Measurements from ENCODE around the gene CRADD. TPM values are rescaled to one million over a fixed set of nuclear protein-coding genes. Genes with fewer than 3 reads are reported as not detected.

CRADD gene
- total and polyA plus RNA-seq, 2 donors, result 13.9 to 17.1 TPM

DNA sequence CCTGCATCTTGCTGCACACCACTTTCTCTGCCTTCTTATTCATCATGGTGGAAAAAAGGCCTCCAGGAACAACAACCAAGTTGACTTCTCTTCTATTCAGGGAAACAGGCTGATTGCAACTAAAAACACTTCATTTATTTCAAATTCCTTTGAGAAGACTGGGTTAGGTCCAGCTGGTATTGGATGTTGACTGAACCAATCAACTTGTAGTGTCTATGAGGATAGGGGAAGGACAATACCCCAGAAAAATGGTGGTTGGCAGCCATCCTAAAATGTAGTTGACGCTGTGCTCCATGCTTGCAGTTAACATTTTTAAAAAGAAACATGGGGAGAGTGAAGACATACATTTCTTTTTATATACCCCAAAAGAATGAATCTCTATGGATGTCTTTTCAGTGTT lies 34.4 kb upstream of the CRADD start:
- H3K36me3 ChIP-seq (ENCODE audit: control insufficient read depth in 2 of 2, insufficient read depth in 2 of 2, low read length in 1 of 2), result no peaks in the 10 kb centered on the region
- no peaks in the 10 kb centered on the region for H3K9me3 ChIP-seq (ENCODE audit: control insufficient read depth in 2 of 2, insufficient read depth in 1 of 2, low read length in 1 of 2)
- H3K4me3 ChIP-seq (ENCODE audit: low read length in 2 of 2), result no peak overlapping the region
- H3K27ac ChIP-seq (ENCODE audit: low read depth in 1 of 2, low read length in 1 of 2), result no peak overlapping the region
- H3K4me1 ChIP-seq (ENCODE audit: control insufficient read depth in 2 of 2, insufficient read depth in 2 of 2, low read length in 2 of 2), result no peaks in the 10 kb centered on the region
- DNase-seq (ENCODE audit: low read depth in 6 of 9, low spot score in 9 of 9), result no peak
- no peaks in the 10 kb centered on the region for H3K27me3 ChIP-seq (ENCODE audit: control insufficient read depth in 2 of 2, insufficient read depth in 1 of 2, low read length in 1 of 2)
- 100% methylated on average over 1 of the region's 1 CpG for WGBS

DNA sequence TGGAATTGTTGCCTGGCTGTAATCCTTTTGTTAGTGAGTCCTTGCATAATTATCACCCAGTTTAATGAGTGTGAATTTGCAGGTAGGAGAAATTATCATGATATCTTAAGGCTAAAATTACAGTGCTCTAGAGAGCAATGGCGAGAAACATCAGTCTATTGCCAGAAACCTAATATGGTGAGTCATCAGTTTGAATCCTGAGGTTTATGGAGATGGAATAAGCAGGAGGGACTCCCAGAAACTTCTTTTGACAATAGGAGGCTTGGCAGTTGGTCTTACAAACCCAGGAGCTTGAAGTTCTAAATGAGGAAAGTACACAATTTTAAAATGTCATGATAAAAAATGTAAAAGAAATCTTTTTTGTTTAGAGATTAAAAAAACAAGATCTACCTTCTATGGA lies 31.5 kb upstream of the CRADD start:
- H3K4me1 ChIP-seq (ENCODE audit: control insufficient read depth in 2 of 2, insufficient read depth in 2 of 2, low read length in 2 of 2), result no peaks in the 10 kb centered on the region
- 96% methylated on average over 1 of the region's 1 CpG for WGBS
- H3K9me3 ChIP-seq (ENCODE audit: control insufficient read depth in 2 of 2, insufficient read depth in 1 of 2, low read length in 1 of 2), result no peaks in the 10 kb centered on the region
- no peak for DNase-seq (ENCODE audit: low read depth in 6 of 9, low spot score in 9 of 9)
- H3K27ac ChIP-seq (ENCODE audit: low read depth in 1 of 2, low read length in 1 of 2), result no peak overlapping the region
- H3K36me3 ChIP-seq (ENCODE audit: control insufficient read depth in 2 of 2, insufficient read depth in 2 of 2, low read length in 1 of 2), result no peaks in the 10 kb centered on the region
- H3K27me3 ChIP-seq (ENCODE audit: control insufficient read depth in 2 of 2, insufficient read depth in 1 of 2, low read length in 1 of 2), result no peaks in the 10 kb centered on the region
- H3K4me3 ChIP-seq (ENCODE audit: low read length in 2 of 2), result no peak overlapping the region

DNA sequence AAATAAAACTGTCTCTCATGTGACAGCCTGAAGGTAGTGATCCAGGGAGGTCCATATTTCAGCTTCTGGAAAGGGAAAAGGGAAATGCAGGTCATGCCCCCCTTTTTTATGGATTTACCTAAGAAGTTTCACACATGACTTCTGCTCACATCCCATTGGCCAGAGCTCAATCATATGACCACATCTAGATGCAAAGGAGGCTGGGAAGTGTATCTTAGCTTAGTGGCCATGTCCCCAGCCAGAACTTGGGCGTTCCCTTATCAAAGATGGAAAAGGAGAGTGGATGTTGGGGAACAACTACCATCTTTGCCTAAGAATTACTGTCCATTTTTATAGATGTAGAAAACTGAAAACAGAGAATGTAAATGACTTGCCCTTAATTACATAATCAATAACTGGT lies 26.5 kb upstream of the CRADD start:
- no peaks in the 10 kb centered on the region for H3K27me3 ChIP-seq (ENCODE audit: control insufficient read depth in 2 of 2, insufficient read depth in 1 of 2, low read length in 1 of 2)
- DNase-seq (ENCODE audit: low read depth in 6 of 9, low spot score in 9 of 9), result no peak
- no peaks in the 10 kb centered on the region for H3K9me3 ChIP-seq (ENCODE audit: control insufficient read depth in 2 of 2, insufficient read depth in 1 of 2, low read length in 1 of 2)
- WGBS, result 95% methylated on average over 1 of the region's 1 CpG
- H3K4me1 ChIP-seq (ENCODE audit: control insufficient read depth in 2 of 2, insufficient read depth in 2 of 2, low read length in 2 of 2), result no peaks in the 10 kb centered on the region
- no peak overlapping the region for H3K4me3 ChIP-seq (ENCODE audit: low read length in 2 of 2)
- no peaks in the 10 kb centered on the region for H3K36me3 ChIP-seq (ENCODE audit: control insufficient read depth in 2 of 2, insufficient read depth in 2 of 2, low read length in 1 of 2)
- no peak overlapping the region for H3K27ac ChIP-seq (ENCODE audit: low read depth in 1 of 2, low read length in 1 of 2)

DNA sequence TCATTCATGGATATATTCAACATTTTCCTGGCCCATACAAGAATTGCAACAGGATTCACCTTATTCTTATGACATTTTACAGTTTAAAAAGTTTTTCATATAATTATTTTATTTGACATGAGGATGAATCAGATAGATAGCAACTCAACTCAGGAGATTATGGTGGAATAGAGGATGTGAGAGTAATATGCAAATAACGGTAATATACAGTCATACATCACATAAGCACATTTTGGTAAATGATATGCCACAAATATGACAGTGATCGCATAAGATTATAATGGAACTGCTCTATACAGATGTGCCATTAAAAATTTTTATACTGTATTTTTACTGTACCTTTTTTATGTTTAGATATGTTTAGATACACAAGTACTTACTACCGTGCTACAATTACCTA lies 24.1 kb upstream of the CRADD start:
- Histone ChIP-seq H3K27me3 (ENCODE audit: control insufficient read depth in 2 of 2, insufficient read depth in 1 of 2, low read length in 1 of 2) (no peaks in the 10 kb centered on the region), H3K36me3 (ENCODE audit: control insufficient read depth in 2 of 2, insufficient read depth in 2 of 2, low read length in 1 of 2) (no peaks in the 10 kb centered on the region), H3K4me1 (ENCODE audit: control insufficient read depth in 2 of 2, insufficient read depth in 2 of 2, low read length in 2 of 2) (no peaks in the 10 kb centered on the region), H3K27ac (ENCODE audit: low read depth in 1 of 2, low read length in 1 of 2) (no peak overlapping the region), H3K4me3 (ENCODE audit: low read length in 2 of 2) (no peak overlapping the region), H3K9me3 (ENCODE audit: control insufficient read depth in 2 of 2, insufficient read depth in 1 of 2, low read length in 1 of 2) (no peaks in the 10 kb centered on the region)
- WGBS, result 97% methylated on average over 3 of the region's 3 CpGs
- no peak for DNase-seq (ENCODE audit: low read depth in 6 of 9, low spot score in 9 of 9)

DNA sequence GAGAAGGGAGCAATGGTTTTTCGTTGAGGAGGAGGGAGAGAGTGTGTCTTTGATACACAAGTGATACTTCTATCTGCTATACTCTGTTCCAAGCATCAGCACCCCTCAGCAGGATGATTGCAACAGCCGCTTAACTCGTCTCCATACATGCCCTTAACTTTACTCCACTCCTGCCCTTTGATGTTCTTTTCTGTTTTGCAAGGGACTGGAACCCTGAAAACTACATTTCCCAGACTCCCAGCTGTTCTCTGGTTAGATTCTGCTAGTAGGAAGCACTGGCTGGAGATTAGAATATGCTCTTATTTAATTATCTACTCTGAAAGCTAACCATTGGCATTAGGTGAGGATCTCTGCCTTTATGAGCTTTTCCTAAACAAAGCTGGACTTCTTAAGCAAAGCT lies 23.5 kb upstream of the CRADD start:
- WGBS, result 93% methylated on average over 3 of the region's 3 CpGs
- Histone ChIP-seq H3K27ac (ENCODE audit: low read depth in 1 of 2, low read length in 1 of 2) (no peak overlapping the region), H3K36me3 (ENCODE audit: control insufficient read depth in 2 of 2, insufficient read depth in 2 of 2, low read length in 1 of 2) (no peaks in the 10 kb centered on the region), H3K4me3 (ENCODE audit: low read length in 2 of 2) (no peak overlapping the region), H3K9me3 (ENCODE audit: control insufficient read depth in 2 of 2, insufficient read depth in 1 of 2, low read length in 1 of 2) (no peaks in the 10 kb centered on the region), H3K4me1 (ENCODE audit: control insufficient read depth in 2 of 2, insufficient read depth in 2 of 2, low read length in 2 of 2) (no peaks in the 10 kb centered on the region), H3K27me3 (ENCODE audit: control insufficient read depth in 2 of 2, insufficient read depth in 1 of 2, low read length in 1 of 2) (no peaks in the 10 kb centered on the region)
- peak in 1 of 9 donors; percentile 11 for DNase-seq (ENCODE audit: low read depth in 6 of 9, low spot score in 9 of 9)

DNA sequence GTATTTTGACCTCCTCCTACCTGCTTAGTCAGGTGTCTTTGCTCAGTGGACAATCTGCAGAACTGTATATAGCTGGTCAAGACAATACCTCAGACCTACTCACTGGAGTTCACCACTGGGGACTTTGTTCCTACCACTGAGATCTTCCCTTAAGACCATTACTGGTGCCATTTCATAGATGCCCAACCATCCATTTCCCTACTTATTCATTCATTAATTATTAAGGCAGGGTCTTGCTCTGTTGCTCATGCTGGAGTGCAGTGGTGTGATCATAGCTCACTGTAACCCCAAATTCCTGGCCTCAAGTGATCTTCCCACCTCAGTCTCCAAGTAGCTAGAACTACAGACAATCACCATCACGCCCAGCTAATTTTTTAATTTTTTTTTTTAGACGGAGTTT lies 22.8 kb upstream of the CRADD start:
- Histone ChIP-seq H3K27me3 (ENCODE audit: control insufficient read depth in 2 of 2, insufficient read depth in 1 of 2, low read length in 1 of 2) (no peaks in the 10 kb centered on the region), H3K9me3 (ENCODE audit: control insufficient read depth in 2 of 2, insufficient read depth in 1 of 2, low read length in 1 of 2) (no peaks in the 10 kb centered on the region), H3K36me3 (ENCODE audit: control insufficient read depth in 2 of 2, insufficient read depth in 2 of 2, low read length in 1 of 2) (no peaks in the 10 kb centered on the region), H3K4me3 (ENCODE audit: low read length in 2 of 2) (no peak overlapping the region), H3K4me1 (ENCODE audit: control insufficient read depth in 2 of 2, insufficient read depth in 2 of 2, low read length in 2 of 2) (no peaks in the 10 kb centered on the region), H3K27ac (ENCODE audit: low read depth in 1 of 2, low read length in 1 of 2) (no peak overlapping the region)
- DNase-seq (ENCODE audit: low read depth in 6 of 9, low spot score in 9 of 9), result no peak
- over 99% methylated on average over 2 of the region's 2 CpGs for WGBS

DNA sequence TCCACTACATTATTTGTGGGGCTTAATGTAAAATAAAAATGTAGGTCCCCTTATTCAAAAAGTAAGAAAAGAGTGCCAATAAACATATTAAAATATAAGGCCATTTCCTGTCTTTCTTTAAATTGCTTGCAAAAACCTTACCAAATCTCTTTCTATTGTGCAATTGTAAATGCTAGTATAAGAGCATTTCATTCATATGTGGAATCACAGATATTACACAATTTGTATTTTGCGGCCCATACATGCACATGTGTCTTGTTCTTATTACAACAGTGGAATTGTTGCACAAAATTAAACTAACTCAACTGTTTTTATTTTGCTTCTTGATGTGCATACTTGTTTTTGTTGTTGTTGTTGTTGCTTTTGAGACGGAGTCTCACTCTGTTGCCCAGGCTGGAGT lies 20.1 kb upstream of the CRADD start:
- Histone ChIP-seq H3K9me3 (ENCODE audit: control insufficient read depth in 2 of 2, insufficient read depth in 1 of 2, low read length in 1 of 2) (no peaks in the 10 kb centered on the region), H3K4me1 (ENCODE audit: control insufficient read depth in 2 of 2, insufficient read depth in 2 of 2, low read length in 2 of 2) (no peaks in the 10 kb centered on the region), H3K27ac (ENCODE audit: low read depth in 1 of 2, low read length in 1 of 2) (no peak overlapping the region), H3K27me3 (ENCODE audit: control insufficient read depth in 2 of 2, insufficient read depth in 1 of 2, low read length in 1 of 2) (no peaks in the 10 kb centered on the region), H3K4me3 (ENCODE audit: low read length in 2 of 2) (no peak overlapping the region), H3K36me3 (ENCODE audit: control insufficient read depth in 2 of 2, insufficient read depth in 2 of 2, low read length in 1 of 2) (no peaks in the 10 kb centered on the region)
- 96% methylated on average over 2 of the region's 2 CpGs for WGBS
- no peak for DNase-seq (ENCODE audit: low read depth in 6 of 9, low spot score in 9 of 9)

DNA sequence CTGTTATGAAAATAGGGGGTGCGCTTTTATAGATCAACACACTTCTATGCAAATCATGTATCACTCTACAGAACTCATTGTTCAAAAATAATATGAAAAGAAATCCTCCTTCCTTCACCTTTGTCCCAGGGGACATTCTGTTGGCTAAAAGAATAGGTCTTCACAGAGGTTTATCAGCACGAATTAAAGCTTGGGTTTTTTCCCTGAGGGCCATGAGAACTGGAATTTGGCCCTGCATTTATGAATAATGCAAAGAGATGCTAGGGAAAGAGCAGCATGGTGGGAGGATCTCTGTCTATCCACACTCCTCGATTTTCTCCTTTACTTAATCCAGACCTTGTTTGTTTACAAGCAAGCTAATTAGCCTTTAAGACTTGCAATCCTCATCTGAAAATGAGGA lies 16.2 kb upstream of the CRADD start:
- H3K27ac ChIP-seq (ENCODE audit: low read depth in 1 of 2, low read length in 1 of 2), result no peak overlapping the region
- no peaks in the 10 kb centered on the region for H3K4me1 ChIP-seq (ENCODE audit: control insufficient read depth in 2 of 2, insufficient read depth in 2 of 2, low read length in 2 of 2)
- H3K27me3 ChIP-seq (ENCODE audit: control insufficient read depth in 2 of 2, insufficient read depth in 1 of 2, low read length in 1 of 2), result no peaks in the 10 kb centered on the region
- DNase-seq (ENCODE audit: low read depth in 6 of 9, low spot score in 9 of 9), result no peak
- WGBS, result 96% methylated on average over 3 of the region's 3 CpGs
- H3K36me3 ChIP-seq (ENCODE audit: control insufficient read depth in 2 of 2, insufficient read depth in 2 of 2, low read length in 1 of 2), result no peaks in the 10 kb centered on the region
- H3K4me3 ChIP-seq (ENCODE audit: low read length in 2 of 2), result no peak overlapping the region
- no peaks in the 10 kb centered on the region for H3K9me3 ChIP-seq (ENCODE audit: control insufficient read depth in 2 of 2, insufficient read depth in 1 of 2, low read length in 1 of 2)

DNA sequence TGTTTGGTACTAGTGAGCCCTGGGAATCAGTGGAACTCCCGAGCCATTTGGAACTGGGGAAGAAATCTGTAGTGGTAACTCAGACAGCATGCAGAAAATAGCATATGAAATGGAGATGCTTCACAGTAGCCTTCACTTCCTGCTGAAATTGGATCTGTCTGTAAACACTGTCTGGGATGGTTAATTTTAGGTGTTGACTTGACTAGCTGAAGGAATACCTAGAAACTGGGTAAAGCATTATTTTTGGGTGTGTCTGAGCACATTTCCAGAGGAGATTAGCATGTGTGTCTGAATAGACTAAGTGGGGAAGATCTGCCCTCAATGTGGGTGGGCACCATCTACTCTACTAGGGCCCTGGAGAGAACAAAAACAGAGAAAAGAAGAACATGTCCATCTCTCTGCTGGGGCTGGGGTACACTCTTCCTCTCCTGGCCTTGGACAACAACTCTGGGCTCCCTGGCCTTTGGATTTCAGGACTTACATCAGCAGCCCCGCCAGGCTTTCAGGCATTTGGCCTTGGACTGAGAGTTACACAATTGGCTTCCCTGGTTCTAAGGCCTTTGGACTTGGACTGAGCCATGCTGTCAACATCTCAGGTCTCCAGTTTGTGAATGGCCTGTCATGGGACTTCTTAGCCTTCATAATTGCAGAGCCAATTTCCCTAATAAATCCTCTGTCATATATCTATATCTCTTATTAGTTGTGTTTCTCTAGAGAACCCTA lies 14.0 kb upstream of the CRADD start:
- DNase-seq (ENCODE audit: low read depth in 6 of 9, low spot score in 9 of 9), result no peak
- no peaks in the 10 kb centered on the region for H3K4me1 ChIP-seq (ENCODE audit: control insufficient read depth in 2 of 2, insufficient read depth in 2 of 2, low read length in 2 of 2)
- WGBS, result 96% methylated on average over 2 of the region's 2 CpGs

DNA sequence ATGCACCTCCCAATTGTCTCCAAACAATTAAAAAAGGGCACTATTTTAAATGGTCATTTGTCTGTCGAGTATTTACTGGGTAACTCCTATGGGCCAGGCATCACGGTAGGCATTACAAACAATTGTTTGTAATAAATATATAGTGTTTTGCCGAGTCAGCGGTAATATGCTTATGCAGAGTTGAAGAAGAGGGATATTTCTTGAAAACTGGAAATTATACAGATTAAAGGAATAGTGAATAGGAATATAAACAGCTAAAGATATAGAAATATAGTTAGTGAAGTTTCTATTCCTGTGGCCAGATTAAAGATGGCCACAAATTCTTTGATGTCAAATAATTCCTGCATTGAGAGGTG lies 13.5 kb upstream of the CRADD start:
- DNase-seq (ENCODE audit: low read depth in 6 of 9, low spot score in 9 of 9), result no peak
- 99% methylated on average over 4 of the region's 4 CpGs for WGBS
- H3K36me3 ChIP-seq (ENCODE audit: control insufficient read depth in 2 of 2, insufficient read depth in 2 of 2, low read length in 1 of 2), result no peaks in the 10 kb centered on the region
- no peaks in the 10 kb centered on the region for H3K4me1 ChIP-seq (ENCODE audit: control insufficient read depth in 2 of 2, insufficient read depth in 2 of 2, low read length in 2 of 2)
- no peaks in the 10 kb centered on the region for H3K27me3 ChIP-seq (ENCODE audit: control insufficient read depth in 2 of 2, insufficient read depth in 1 of 2, low read length in 1 of 2)
- H3K9me3 ChIP-seq (ENCODE audit: control insufficient read depth in 2 of 2, insufficient read depth in 1 of 2, low read length in 1 of 2), result no peaks in the 10 kb centered on the region
- no peak overlapping the region for H3K4me3 ChIP-seq (ENCODE audit: low read length in 2 of 2)
- H3K27ac ChIP-seq (ENCODE audit: low read depth in 1 of 2, low read length in 1 of 2), result no peak overlapping the region

More for the DNA sequence above, 14.0 kb upstream of the CRADD start:
- Histone ChIP-seq H3K27me3 (ENCODE audit: control insufficient read depth in 2 of 2, insufficient read depth in 1 of 2, low read length in 1 of 2) (no peaks in the 10 kb centered on the region), H3K36me3 (ENCODE audit: control insufficient read depth in 2 of 2, insufficient read depth in 2 of 2, low read length in 1 of 2) (no peaks in the 10 kb centered on the region), H3K9me3 (ENCODE audit: control insufficient read depth in 2 of 2, insufficient read depth in 1 of 2, low read length in 1 of 2) (no peaks in the 10 kb centered on the region), H3K27ac (ENCODE audit: low read depth in 1 of 2, low read length in 1 of 2) (no peak overlapping the region), H3K4me3 (ENCODE audit: low read length in 2 of 2) (no peak overlapping the region)

Data from thymus (tissue), 11 donors.